ENCODE results near the gene HDGFL3.
"Not testable (repeated sequence)": the region's sequence is repeated elsewhere in the genome, so short reads cannot be mapped to it uniquely, and the experiment has no call there.

Gene HDGFL3

GRCh38 chr15:83194528-83194927 is 13.1 kb downstream of the HDGFL3 start:
- no peak for DNase-seq (ENCODE audit: low read depth in 4 of 4, low spot score in 1 of 4)

DNA sequence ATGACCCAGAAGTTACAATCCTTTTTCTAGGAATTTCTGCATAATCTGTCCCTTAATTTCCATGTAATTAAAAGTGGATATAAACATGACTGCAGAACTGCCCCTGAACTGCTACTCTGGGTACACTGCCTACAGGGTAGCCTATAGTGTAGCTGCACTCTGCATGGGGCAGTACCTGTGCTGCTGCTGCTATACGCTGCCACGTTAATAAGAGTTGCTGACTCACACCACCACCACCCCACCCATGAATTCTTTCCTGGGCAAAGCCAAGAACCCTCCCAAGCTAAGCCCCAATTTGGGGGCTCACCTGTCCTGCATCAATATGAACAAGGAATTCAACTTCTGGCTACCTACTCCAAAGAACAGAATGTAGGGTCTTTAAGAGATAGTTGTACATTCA is 13.9 kb downstream of the HDGFL3 start:
- no peak for DNase-seq (ENCODE audit: low read depth in 4 of 4, low spot score in 1 of 4)

- no peak for DNase-seq (ENCODE audit: low read depth in 4 of 4, low spot score in 1 of 4)
Measured at GRCh38 chr15:83192742-83193141, 14.9 kb downstream of the HDGFL3 start.

DNA sequence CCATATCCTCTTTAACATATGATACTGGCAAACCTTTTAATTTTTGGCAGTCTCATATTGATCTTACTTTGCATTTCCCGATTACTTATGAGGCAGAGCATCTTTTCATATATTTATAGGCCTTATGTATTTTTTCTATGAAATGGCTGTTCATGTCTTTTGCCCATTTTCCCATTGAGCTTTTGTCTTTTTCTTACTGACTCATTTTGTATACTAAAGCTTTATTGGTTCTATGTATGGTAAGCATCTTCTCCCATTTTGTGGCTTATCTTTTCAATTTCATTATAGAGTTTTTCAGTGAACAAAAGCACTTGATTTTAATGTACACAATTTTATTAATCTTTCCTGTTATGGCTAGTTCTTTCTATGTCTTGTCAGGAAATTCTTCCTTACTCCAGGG is 17.2 kb downstream of the HDGFL3 start:
- no peak for DNase-seq (ENCODE audit: low read depth in 4 of 4, low spot score in 1 of 4)

DNA sequence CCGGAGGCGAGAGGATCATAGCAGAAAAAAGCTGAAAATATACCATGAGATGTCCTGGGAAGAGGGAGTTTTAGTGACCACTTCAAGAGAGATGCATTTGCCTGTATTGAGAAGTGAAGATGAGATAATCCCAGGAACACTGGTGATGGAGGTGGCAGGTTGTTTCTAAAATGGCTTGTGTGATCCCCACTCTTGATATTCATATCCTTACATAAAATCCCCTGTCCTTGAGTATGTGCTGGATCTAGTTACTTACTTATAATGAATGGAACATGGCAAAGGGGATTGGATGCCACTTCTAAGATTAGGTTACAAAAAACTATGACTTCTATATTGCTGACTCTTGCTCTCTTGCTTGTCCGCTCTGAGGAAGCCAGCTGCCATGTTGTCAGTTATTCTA is 22.1 kb downstream of the HDGFL3 start:
- no peak for DNase-seq (ENCODE audit: low read depth in 4 of 4, low spot score in 1 of 4)

- no peak for DNase-seq (ENCODE audit: low read depth in 4 of 4, low spot score in 1 of 4)
Measured at GRCh38 chr15:83178869-83179325, 28.7 kb downstream of the HDGFL3 start.

- DNase-seq (ENCODE audit: low read depth in 4 of 4, low spot score in 1 of 4): no peak
Measured at GRCh38 chr15:83178390-83178789, 29.2 kb downstream of the HDGFL3 start.

GRCh38 chr15:83174891-83175290 is 32.7 kb downstream of the HDGFL3 start:
- no peak for DNase-seq (ENCODE audit: low read depth in 4 of 4, low spot score in 1 of 4)

GRCh38 chr15:83170474-83171165 is 37.0 kb downstream of the HDGFL3 start:
- no peak for DNase-seq (ENCODE audit: low read depth in 4 of 4, low spot score in 1 of 4)

DNA sequence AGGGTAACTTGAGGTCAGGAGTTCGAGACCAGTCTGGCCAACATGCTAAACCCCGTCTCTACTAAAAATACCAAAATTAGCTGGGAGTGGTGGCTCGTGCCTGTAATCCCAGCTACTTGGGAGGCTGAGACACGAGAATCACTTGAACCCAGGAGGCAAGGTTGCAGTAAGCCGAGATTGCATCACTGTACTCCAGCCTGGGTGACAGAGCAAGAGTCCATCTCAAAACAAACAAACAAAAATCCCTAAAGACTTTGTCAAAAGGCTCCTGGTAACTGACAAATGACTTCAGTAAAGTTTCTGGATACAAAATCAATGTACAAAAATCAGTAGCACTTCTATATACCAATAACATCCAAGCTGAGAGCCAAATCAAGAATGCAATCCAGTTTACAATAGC is 38.0 kb downstream of the HDGFL3 start:
- DNase-seq (ENCODE audit: low read depth in 4 of 4, low spot score in 1 of 4): not testable (repeated sequence)

DNA sequence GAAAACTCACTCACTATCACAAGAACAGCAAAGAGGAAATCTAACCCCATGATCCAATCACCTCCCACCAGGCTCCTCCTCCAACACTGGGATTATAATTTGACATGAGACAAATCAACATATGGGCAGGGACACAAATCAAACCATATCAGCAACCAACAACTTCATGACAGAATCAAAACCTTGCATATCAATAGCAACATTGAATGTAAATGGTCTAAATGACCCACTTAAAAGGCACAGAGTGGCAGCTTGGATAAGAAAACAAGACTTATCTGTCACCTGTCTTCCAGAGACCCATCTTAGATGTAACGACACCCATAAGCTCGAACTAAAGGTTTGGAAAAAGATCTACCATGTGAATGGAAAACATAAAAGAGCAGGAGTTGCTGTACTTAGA is 40.8 kb downstream of the HDGFL3 start:
- DNase-seq (ENCODE audit: low read depth in 4 of 4, low spot score in 1 of 4): no peak

DNA sequence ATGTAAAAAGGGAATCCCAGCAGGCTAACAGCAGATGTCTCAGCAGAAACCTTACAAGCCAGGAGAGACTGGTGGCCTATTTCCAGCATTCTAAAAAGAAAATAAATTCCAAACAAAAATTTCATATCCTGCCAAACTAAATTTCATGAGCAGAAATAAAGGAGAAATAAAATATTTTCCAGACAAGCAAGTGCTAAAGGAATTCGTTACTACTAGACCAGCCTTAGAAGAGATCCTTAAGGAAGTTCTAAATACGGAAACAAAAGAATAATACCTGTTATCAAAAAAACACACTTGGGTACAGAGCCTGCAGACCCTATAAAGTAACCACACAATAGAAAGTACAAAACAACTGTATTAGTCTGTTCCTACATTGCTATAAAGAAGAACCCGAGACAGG is 41.4 kb downstream of the HDGFL3 start:
- no peak for DNase-seq (ENCODE audit: low read depth in 4 of 4, low spot score in 1 of 4)

- DNase-seq (ENCODE audit: low read depth in 4 of 4, low spot score in 1 of 4): no peak
Measured at GRCh38 chr15:83164771-83165404, 42.7 kb downstream of the HDGFL3 start.

GRCh38 chr15:83164111-83164770 is 43.4 kb downstream of the HDGFL3 start:
- DNase-seq (ENCODE audit: low read depth in 4 of 4, low spot score in 1 of 4): no peak

DNA sequence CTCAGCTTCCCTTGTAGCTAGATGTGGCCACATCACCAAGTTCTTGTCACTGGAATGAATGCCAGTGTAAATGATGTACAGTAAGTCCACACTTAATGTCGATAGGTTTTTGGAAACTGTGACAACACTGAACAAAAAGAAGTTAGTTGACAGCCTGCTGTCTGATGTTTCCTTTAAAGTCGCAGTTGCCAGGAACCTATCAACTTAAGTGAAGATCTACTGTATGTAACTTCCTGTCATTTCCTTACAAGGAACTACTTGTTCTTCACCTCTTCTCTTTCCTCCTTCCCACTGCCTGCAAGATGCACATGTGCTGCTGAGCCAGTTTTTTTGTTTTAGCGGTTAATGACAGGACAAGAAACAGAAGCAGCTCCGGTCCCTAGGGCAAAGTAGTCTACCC is 44.6 kb downstream of the HDGFL3 start:
- DNase-seq (ENCODE audit: low read depth in 4 of 4, low spot score in 1 of 4): no peak

DNA sequence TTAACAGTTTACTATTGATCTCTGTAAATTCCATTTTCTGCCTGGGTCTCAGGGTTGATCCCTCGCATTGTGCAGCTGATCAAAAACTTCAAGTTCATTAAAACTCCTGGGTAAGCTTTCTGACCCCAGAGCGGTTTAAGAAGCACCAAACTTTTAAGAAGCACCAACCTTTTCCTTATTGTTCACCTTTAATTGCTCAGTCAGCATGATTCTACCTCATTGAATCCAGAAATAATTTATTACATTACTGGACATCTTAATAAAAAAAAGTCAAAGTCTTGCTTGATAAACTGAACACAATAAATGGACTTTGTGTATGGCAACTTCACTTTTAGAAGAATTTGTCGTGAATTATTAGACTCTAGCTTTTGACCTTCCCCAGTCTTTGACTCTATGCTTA is 46.9 kb downstream of the HDGFL3 start:
- DNase-seq (ENCODE audit: low read depth in 4 of 4, low spot score in 1 of 4): no peak

- DNase-seq (ENCODE audit: low read depth in 4 of 4, low spot score in 1 of 4): no peak
Measured at GRCh38 chr15:83158393-83158792, 49.2 kb downstream of the HDGFL3 start.

DNA sequence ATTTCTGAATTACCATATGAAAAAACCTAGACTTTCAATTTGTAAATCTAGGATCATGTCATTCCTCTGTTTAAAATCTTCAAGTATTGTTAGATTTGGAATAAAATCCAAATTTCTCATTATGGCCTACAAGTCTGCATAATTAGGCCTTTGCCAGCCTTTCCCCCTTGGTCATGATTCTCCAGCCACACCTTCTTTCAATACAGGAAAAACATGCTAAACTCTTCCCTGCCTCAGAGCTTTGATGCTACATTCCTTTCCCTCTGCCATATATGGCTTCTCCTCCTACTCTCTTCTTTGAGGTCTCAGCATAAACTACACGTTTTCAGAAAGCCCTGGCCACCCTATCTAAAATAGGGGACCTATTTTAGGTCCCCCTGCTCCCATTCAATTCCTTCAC is 51.7 kb downstream of the HDGFL3 start:
- no peak for DNase-seq (ENCODE audit: low read depth in 4 of 4, low spot score in 1 of 4)

- no peak for DNase-seq (ENCODE audit: low read depth in 4 of 4, low spot score in 1 of 4)
Measured at GRCh38 chr15:83153288-83153687, 54.3 kb downstream of the HDGFL3 start.

- no peak for DNase-seq (ENCODE audit: low read depth in 4 of 4, low spot score in 1 of 4)
Measured at GRCh38 chr15:83144771-83145170, 62.9 kb downstream of the HDGFL3 start.

- DNase-seq (ENCODE audit: low read depth in 4 of 4, low spot score in 1 of 4): not testable (repeated sequence)
Measured at GRCh38 chr15:83142151-83142550, 65.5 kb downstream of the HDGFL3 start.

GRCh38 chr15:83132861-83133523 is 74.6 kb downstream of the HDGFL3 start:
- no peak for DNase-seq (ENCODE audit: low read depth in 4 of 4, low spot score in 1 of 4)

All from stimulated activated CD4-positive, alpha-beta T cell treated with anti-CD3 and anti-CD28 coated beads, Interleukin-1b, Interleukin-23, amount 100 ng/mL, for 24 hours (primary cell).